ENCODE measurements around the gene ABHD16A. TPM values are rescaled to one million over a fixed set of nuclear protein-coding genes. Genes with fewer than 3 reads are reported as not detected.
A peak's percentile ranks its signal among the peaks of the same experiment; 100 is the strongest.

The ABHD16A gene
- total and polyA plus RNA-seq, 2 of the 13 experiments (the other 11 are each of a cell fraction or from before 2014, with no cell fraction given): 43.5 to 45.4 TPM

GRCh38 chr6:31702819-31703716 is at the start of gene ABHD16A (continued):
- TF ChIP-seq ZBTB20 (CRISPR knock-in tag; IDR thresholded peaks at IDR 0.05; ENCODE audit: borderline replicate concordance, low read depth) (peak; percentile 61; the same call in 1 of the 2 replicates), THYN1 (CRISPR knock-in tag; IDR thresholded peaks at IDR 0.05; ENCODE audit: borderline replicate concordance, low read depth) (no peak), PRMT3 (CRISPR knock-in tag; IDR thresholded peaks at IDR 0.05; ENCODE audit: borderline replicate concordance, low read depth) (no peak), ZNF841 (CRISPR knock-in tag; IDR thresholded peaks at IDR 0.05; ENCODE audit: borderline replicate concordance) (no peak), ARHGAP35 (CRISPR knock-in tag; IDR thresholded peaks at IDR 0.05; ENCODE audit: borderline replicate concordance) (no peak), BCL3 (CRISPR knock-in tag; IDR thresholded peaks at IDR 0.05) (no peak; the same call in none of the 2 replicates), MYPOP (CRISPR knock-in tag; IDR thresholded peaks at IDR 0.05) (peak; percentile 82), TSC22D2 (CRISPR knock-in tag; IDR thresholded peaks at IDR 0.05; ENCODE audit: borderline replicate concordance) (peak; percentile 43; the same call in 1 of the 2 replicates), U2AF2 (IDR thresholded peaks at IDR 0.05; ENCODE audit: low read depth, low read length) (no peak), FIP1L1 (IDR thresholded peaks at IDR 0.05; ENCODE audit: borderline replicate concordance, insufficient read depth, low read depth, low read length) (no peak), IKZF5 (CRISPR knock-in tag; IDR thresholded peaks at IDR 0.05) (peak; percentile 90), ZNF296 (CRISPR knock-in tag; conservative IDR thresholded peaks at IDR 0.05) (no peak; the same call in 1 of the 2 replicates), ZNF101 (CRISPR knock-in tag; IDR thresholded peaks at IDR 0.05; ENCODE audit: borderline replicate concordance, low read depth) (no peak), ZNF382 (CRISPR knock-in tag; IDR thresholded peaks at IDR 0.05; ENCODE audit: borderline replicate concordance) (no peak), ZNF180 (CRISPR knock-in tag; IDR thresholded peaks at IDR 0.05; ENCODE audit: borderline replicate concordance, low read depth) (no peak), CENPBD1 (CRISPR knock-in tag; IDR thresholded peaks at IDR 0.05; ENCODE audit: borderline replicate concordance, low read depth) (no peak), BCL6 (CRISPR knock-in tag; IDR thresholded peaks at IDR 0.05) (peak; percentile 72), ZNF282 (IDR thresholded peaks at IDR 0.05; ENCODE audit: partially characterized antibody) (no peak)
- TF ChIP-seq, protein P1, sequence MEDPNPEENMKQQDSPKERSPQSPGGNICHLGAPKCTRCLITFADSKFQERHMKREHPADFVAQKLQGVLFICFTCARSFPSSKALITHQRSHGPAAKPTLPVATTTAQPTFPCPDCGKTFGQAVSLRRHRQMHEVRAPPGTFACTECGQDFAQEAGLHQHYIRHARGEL (CRISPR knock-in tag; IDR thresholded peaks at IDR 0.05): no peak
- TF ChIP-seq, protein P2, sequence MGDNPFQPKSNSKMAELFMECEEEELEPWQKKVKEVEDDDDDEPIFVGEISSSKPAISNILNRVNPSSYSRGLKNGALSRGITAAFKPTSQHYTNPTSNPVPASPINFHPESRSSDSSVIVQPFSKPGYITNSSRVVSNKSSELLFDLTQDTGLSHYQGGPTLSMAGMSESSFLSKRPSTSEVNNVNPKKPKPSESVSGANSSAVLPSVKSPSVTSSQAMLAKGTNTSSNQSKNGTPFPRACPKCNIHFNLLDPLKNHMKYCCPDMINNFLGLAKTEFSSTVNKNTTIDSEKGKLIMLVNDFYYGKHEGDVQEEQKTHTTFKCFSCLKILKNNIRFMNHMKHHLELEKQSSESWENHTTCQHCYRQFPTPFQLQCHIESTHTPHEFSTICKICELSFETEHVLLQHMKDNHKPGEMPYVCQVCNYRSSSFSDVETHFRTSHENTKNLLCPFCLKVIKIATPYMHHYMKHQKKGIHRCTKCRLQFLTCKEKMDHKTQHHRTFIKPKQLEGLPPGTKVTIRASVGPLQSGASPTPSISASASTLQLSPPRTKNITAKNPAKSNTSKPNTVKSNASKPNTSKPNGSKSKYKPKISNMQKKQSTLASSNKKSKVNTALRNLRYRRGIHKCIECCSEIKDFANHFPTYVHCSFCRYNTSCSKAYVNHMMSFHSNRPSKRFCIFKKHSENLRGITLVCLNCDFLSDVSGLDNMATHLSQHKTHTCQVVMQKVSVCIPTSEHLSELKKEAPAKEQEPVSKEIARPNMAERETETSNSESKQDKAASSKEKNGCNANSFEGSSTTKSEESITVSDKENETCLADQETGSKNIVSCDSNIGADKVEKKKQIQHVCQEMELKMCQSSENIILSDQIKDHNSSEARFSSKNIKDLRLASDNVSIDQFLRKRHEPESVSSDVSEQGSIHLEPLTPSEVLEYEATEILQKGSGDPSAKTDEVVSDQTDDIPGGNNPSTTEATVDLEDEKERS (CRISPR knock-in tag; IDR thresholded peaks at IDR 0.05): peak; percentile 74; the same call in 1 of the 2 replicates
